Mesendoderm (in vitro differentiated cells): Measurements from ENCODE around the gene CLCN4.

Experiments
- DNase-seq: peaks from one replicate; pipeline ENCODE4 v3.0.0; 2013
- H2AK5ac ChIP-seq: 2 replicates; pipeline ENCODE4 v1.6.1; 2013; ENCODE audit warnings: low read length, inconsistent platforms
- H2BK120ac ChIP-seq: 2 replicates; pipeline ENCODE4 v1.6.1; 2013; ENCODE audit warnings: low read depth, mild to moderate bottlenecking, low read length, moderate library complexity, mixed read lengths
- H2BK15ac ChIP-seq: replicated peaks from 2 replicates; pipeline ENCODE4 v1.6.1; 2013; ENCODE audit warnings: low read depth, mild to moderate bottlenecking, moderate library complexity
- H2BK5ac ChIP-seq: 2 replicates; pipeline ENCODE4 v1.6.1; 2013; ENCODE audit warnings: low read length, inconsistent platforms
- H3K18ac ChIP-seq: 2 replicates; pipeline ENCODE4 v1.6.1; 2013; ENCODE audit warnings: mild to moderate bottlenecking, low read length, mixed read lengths
- H3K23ac ChIP-seq: one replicate; pipeline ENCODE4 v1.6.1; 2013; ENCODE audit warnings: low read length
- H3K27ac ChIP-seq: 2 replicates; pipeline ENCODE4 v1.5.1; 2013; ENCODE audit warnings: low read depth, mild to moderate bottlenecking, inconsistent platforms, low read length, moderate library complexity
- H3K27me3 ChIP-seq: 2 replicates; pipeline ENCODE4 v1.6.1; 2013; ENCODE audit warnings: low read length, control low read depth, mild to moderate bottlenecking, inconsistent platforms; ENCODE audit not compliant: insufficient read depth, poor library complexity
- H3K36me3 ChIP-seq: 2 replicates; pipeline ENCODE4 v1.6.1; 2013; ENCODE audit warnings: low read length, inconsistent platforms; ENCODE audit not compliant: control insufficient read depth, insufficient read depth
- H3K4ac ChIP-seq: one replicate; pipeline ENCODE4 v1.6.1; 2013; ENCODE audit warnings: low read depth, mild to moderate bottlenecking, low read length, moderate library complexity
- H3K4me1 ChIP-seq: 2 replicates; pipeline ENCODE4 v1.6.1; 2013; ENCODE audit warnings: low read depth, low read length, inconsistent platforms; ENCODE audit not compliant: control insufficient read depth
- H3K4me2 ChIP-seq: 2 replicates; pipeline ENCODE4 v1.6.1; 2013; ENCODE audit warnings: low read length
- H3K4me3 ChIP-seq: 2 replicates; pipeline ENCODE4 v1.5.1; 2013; ENCODE audit warnings: mild to moderate bottlenecking, low read length
- H3K56ac ChIP-seq: one replicate; pipeline ENCODE4 v1.6.1; 2013; ENCODE audit warnings: low read length
- H3K79me1 ChIP-seq: 2 replicates; pipeline ENCODE4 v1.6.1; 2013; ENCODE audit warnings: low read length, inconsistent platforms
- H3K79me2 ChIP-seq: 2 replicates; pipeline ENCODE4 v1.6.1; 2013; ENCODE audit warnings: mild to moderate bottlenecking, low read length; ENCODE audit not compliant: control insufficient read depth, insufficient read depth
- H3K9ac ChIP-seq: 2 replicates; pipeline ENCODE4 v1.6.1; 2013; ENCODE audit warnings: low read length, inconsistent platforms
- H4K5ac ChIP-seq: one replicate; pipeline ENCODE4 v1.6.1; 2013; ENCODE audit warnings: low read length
- H4K8ac ChIP-seq: one replicate; pipeline ENCODE4 v1.6.1; 2013; ENCODE audit warnings: low read depth, mild to moderate bottlenecking, control low read depth, low read length, moderate library complexity
- WGBS: extraction: QIAGEN DNeasy Blood & Tissue Kit; methylation state at CpG from one replicate; pipeline ENCODE4 v1.1.7; 2013; ENCODE audit warnings: low lambda C conversion rate, missing lambda C conversion rate; ENCODE audit not compliant: insufficient coverage; ENCODE audit errors: extremely low coverage; 5-methylcytosine and 5-hydroxymethylcytosine counted together

CLCN4 gene

GRCh38 chrX:10208281-10208856 is 51.6 kb downstream of the CLCN4 start:
- H3K79me1 ChIP-seq: no peaks in the 10 kb centered on the region
- no peaks in the 10 kb centered on the region for H3K27me3 ChIP-seq
- no peak overlapping the region for H3K23ac ChIP-seq
- H3K56ac ChIP-seq: no peak overlapping the region
- no peak overlapping the region for H4K8ac ChIP-seq
- no peak overlapping the region for H3K4me3 ChIP-seq
- H3K4me1 ChIP-seq: no peaks in the 10 kb centered on the region
- H2BK120ac ChIP-seq: no peak overlapping the region
- WGBS: no CpG with 5 or more reads among the region's 11 CpGs
- H2BK15ac ChIP-seq: no peak overlapping the region
- no peak overlapping the region for H3K18ac ChIP-seq
- H3K36me3 ChIP-seq: no peaks in the 10 kb centered on the region
- no peaks in the 10 kb centered on the region for H3K79me2 ChIP-seq
- no peak overlapping the region for H2AK5ac ChIP-seq
- H2BK5ac ChIP-seq: no peak overlapping the region
- H3K27ac ChIP-seq: no peak overlapping the region
- no peak overlapping the region for H3K4ac ChIP-seq
- no peak overlapping the region for H4K5ac ChIP-seq
- no peak for DNase-seq
- H3K9ac ChIP-seq: no peak overlapping the region
- no peak overlapping the region for H3K4me2 ChIP-seq

DNA sequence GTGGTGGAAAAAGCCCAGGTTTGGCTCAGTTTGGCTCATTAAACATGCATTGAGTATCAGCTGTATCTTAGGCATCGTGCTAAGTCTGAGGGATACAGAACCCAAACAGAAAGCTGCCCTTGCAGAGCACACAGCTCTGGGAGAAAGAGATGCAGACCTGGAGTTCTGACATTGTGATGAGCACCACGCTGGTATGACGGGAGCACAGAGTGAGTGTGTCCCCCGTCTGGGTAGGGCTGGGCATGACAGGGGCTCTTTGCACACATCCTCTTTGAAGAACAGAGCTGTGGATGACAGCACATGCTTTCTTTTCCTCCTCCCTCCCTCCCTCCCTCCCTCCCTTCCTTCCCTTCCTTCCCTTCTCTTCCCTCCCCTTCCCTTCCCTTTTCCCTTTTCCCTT is 52.2 kb downstream of the CLCN4 start:
- no peaks in the 10 kb centered on the region for H3K4me1 ChIP-seq
- no peak overlapping the region for H2BK5ac ChIP-seq
- no peak overlapping the region for H3K4me2 ChIP-seq
- H3K4me3 ChIP-seq: no peak overlapping the region
- no peak for DNase-seq
- no peak overlapping the region for H4K8ac ChIP-seq
- WGBS: no CpG with 5 or more reads among the region's 4 CpGs
- no peaks in the 10 kb centered on the region for H3K27me3 ChIP-seq
- no peak overlapping the region for H2BK120ac ChIP-seq
- H3K18ac ChIP-seq: no peak overlapping the region
- H3K23ac ChIP-seq: no peak overlapping the region
- H3K79me2 ChIP-seq: no peaks in the 10 kb centered on the region
- no peak overlapping the region for H2BK15ac ChIP-seq
- H3K9ac ChIP-seq: no peak overlapping the region
- H4K5ac ChIP-seq: no peak overlapping the region
- no peak overlapping the region for H3K27ac ChIP-seq
- H3K79me1 ChIP-seq: no peaks in the 10 kb centered on the region
- no peaks in the 10 kb centered on the region for H3K36me3 ChIP-seq
- H2AK5ac ChIP-seq: no peak overlapping the region
- no peak overlapping the region for H3K56ac ChIP-seq
- H3K4ac ChIP-seq: no peak overlapping the region

GRCh38 chrX:10212395-10212794 is 55.6 kb downstream of the CLCN4 start:
- Histone ChIP-seq H2AK5ac (no peak overlapping the region), H3K79me2 (no peaks in the 10 kb centered on the region), H3K4me2 (no peak overlapping the region), H4K8ac (no peak overlapping the region), H4K5ac (no peak overlapping the region), H3K9ac (no peak overlapping the region), H3K18ac (no peak overlapping the region), H3K56ac (no peak overlapping the region), H3K4me3 (no peak overlapping the region), H3K23ac (no peak overlapping the region), H3K36me3 (no peaks in the 10 kb centered on the region), H3K79me1 (no peaks in the 10 kb centered on the region), H2BK120ac (no peak overlapping the region), H3K4ac (no peak overlapping the region), H3K27ac (no peak overlapping the region), H3K4me1 (no peaks in the 10 kb centered on the region), H2BK15ac (no peak overlapping the region), H2BK5ac (no peak overlapping the region), H3K27me3 (no peaks in the 10 kb centered on the region)
- DNase-seq: no peak
- no CpG with 5 or more reads among the region's 15 CpGs for WGBS

- Histone ChIP-seq H3K23ac (no peak overlapping the region), H3K56ac (no peak overlapping the region), H3K79me1 (no peaks in the 10 kb centered on the region), H3K4me1 (no peaks in the 10 kb centered on the region), H4K8ac (no peak overlapping the region), H3K4ac (no peak overlapping the region), H2BK15ac (no peak overlapping the region), H3K27me3 (no peaks in the 10 kb centered on the region), H2BK120ac (no peak overlapping the region), H3K18ac (no peak overlapping the region), H2BK5ac (no peak overlapping the region), H3K27ac (no peak overlapping the region), H3K4me3 (no peak overlapping the region), H3K4me2 (no peak overlapping the region), H2AK5ac (no peak overlapping the region), H3K36me3 (no peaks in the 10 kb centered on the region), H3K9ac (no peak overlapping the region), H4K5ac (no peak overlapping the region), H3K79me2 (no peaks in the 10 kb centered on the region)
- DNase-seq: no peak
- no CpG with 5 or more reads among the region's 24 CpGs for WGBS
Measured at GRCh38 chrX:10213716-10214115, 56.9 kb downstream of the CLCN4 start.

DNA sequence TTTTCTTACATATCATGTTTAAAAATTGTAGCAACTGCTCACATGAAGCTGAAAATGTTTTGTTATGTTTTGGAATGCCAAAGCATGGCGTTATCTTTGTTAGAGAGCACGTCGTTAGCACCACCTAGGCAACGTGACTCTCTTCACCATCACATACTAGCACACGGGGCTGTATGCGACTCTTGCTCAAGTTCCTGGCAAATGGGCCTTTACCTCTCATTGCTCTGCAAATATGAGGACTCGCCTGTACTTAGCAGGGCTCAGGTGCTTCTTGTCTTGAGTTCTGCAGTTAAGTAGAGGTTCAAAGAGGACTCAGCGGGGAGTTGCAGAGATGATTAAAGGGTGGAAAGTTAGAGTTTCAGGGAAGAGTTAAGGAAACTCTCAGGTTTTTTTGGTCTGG is 59.4 kb downstream of the CLCN4 start:
- Histone ChIP-seq H4K8ac (no peak overlapping the region), H3K79me2 (no peaks in the 10 kb centered on the region), H2BK15ac (no peak overlapping the region), H3K23ac (no peak overlapping the region), H2AK5ac (no peak overlapping the region), H3K4ac (no peak overlapping the region), H4K5ac (no peak overlapping the region), H3K79me1 (no peaks in the 10 kb centered on the region), H2BK5ac (no peak overlapping the region), H3K4me2 (no peak overlapping the region), H3K18ac (no peak overlapping the region), H3K27me3 (no peaks in the 10 kb centered on the region), H2BK120ac (no peak overlapping the region), H3K27ac (no peak overlapping the region), H3K56ac (no peak overlapping the region), H3K4me1 (no peaks in the 10 kb centered on the region), H3K36me3 (no peaks in the 10 kb centered on the region), H3K4me3 (no peak overlapping the region), H3K9ac (no peak overlapping the region)
- DNase-seq: no peak
- no CpG with 5 or more reads among the region's 8 CpGs for WGBS

DNA sequence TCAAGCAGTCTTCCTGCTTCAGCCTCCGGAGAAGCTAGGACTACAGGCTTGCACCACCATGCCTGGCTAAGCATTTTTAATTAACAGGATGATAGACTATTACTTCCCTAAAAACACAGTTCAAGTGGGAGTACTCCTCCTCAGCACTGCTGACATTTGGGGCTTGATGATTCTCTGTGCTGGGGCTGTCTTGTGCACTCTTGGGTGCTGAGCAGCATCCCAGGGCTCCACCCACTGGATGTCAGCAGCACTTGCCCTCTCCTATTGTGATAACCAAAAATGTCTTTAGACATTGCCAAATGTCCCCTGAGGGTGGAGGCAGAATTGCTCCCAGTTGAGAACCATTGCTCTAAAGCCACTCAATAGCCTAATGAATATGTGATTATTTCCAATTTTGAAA is 60.4 kb downstream of the CLCN4 start:
- no CpG with 5 or more reads among the region's 1 CpG for WGBS
- Histone ChIP-seq H3K4me1 (no peaks in the 10 kb centered on the region), H2BK120ac (no peak overlapping the region), H3K23ac (no peak overlapping the region), H3K27ac (no peak overlapping the region), H3K79me1 (no peaks in the 10 kb centered on the region), H3K56ac (no peak overlapping the region), H3K18ac (no peak overlapping the region), H3K79me2 (no peaks in the 10 kb centered on the region), H2AK5ac (no peak overlapping the region), H4K8ac (no peak overlapping the region), H3K4ac (no peak overlapping the region), H3K27me3 (no peaks in the 10 kb centered on the region), H3K4me3 (no peak overlapping the region), H3K36me3 (no peaks in the 10 kb centered on the region), H4K5ac (no peak overlapping the region), H2BK5ac (no peak overlapping the region), H3K4me2 (no peak overlapping the region), H2BK15ac (no peak overlapping the region), H3K9ac (no peak overlapping the region)
- peak; percentile 18 for DNase-seq
